ENCODE data around the gene SNX13. TPM values are rescaled to one million over a fixed set of nuclear protein-coding genes. Genes with fewer than 3 reads are reported as not detected.

Gene SNX13
- polyA plus RNA-seq, 1 experiment: 7.7 TPM

- no peak for TF ChIP-seq CTCF (IDR thresholded peaks at IDR 0.05; ENCODE audit: insufficient read depth, low read depth, low read length)
- H3K36me3 ChIP-seq (ENCODE audit: control insufficient read depth, insufficient read depth, low read length): peaks cover 1% of the 10 kb centered on the region; the same call in 1 of the 2 replicates
- no peak for DNase-seq (ENCODE audit: low read depth)
- no peak overlapping the region for H3K4me3 ChIP-seq (ENCODE audit: low read depth, low read length)
- no peaks in the 10 kb centered on the region for H3K27me3 ChIP-seq (ENCODE audit: control insufficient read depth, insufficient read depth, low read length)
- ChIA-PET POLR2A (no interaction called here), CTCF (no interaction called here)
Measured at GRCh38 chr7:17844022-17844421, 96.3 kb downstream of the SNX13 start.

- H3K27me3 ChIP-seq (ENCODE audit: control insufficient read depth, insufficient read depth, low read length): no peaks in the 10 kb centered on the region
- CTCF ChIA-PET: no interaction called here
- TF ChIP-seq CTCF (IDR thresholded peaks at IDR 0.05; ENCODE audit: insufficient read depth, low read depth, low read length): no peak
- no peak for DNase-seq (ENCODE audit: low read depth)
- H3K4me3 ChIP-seq (ENCODE audit: low read depth, low read length): no peak overlapping the region
- peaks cover 1% of the 10 kb centered on the region; the same call in 1 of the 2 replicates for H3K36me3 ChIP-seq (ENCODE audit: control insufficient read depth, insufficient read depth, low read length)
- POLR2A ChIA-PET: no interaction called here
Measured at GRCh38 chr7:17843041-17843440, 97.3 kb downstream of the SNX13 start.

GRCh38 chr7:17832820-17833355, 107.4 kb downstream of the SNX13 start:
- no peaks in the 10 kb centered on the region; the same call in 1 of the 2 replicates for H3K36me3 ChIP-seq (ENCODE audit: control insufficient read depth, insufficient read depth, low read length)
- TF ChIP-seq CTCF (IDR thresholded peaks at IDR 0.05; ENCODE audit: insufficient read depth, low read depth, low read length): no peak
- ChIA-PET CTCF (interaction anchor here (0.8 kb wide), 1 partner anchor 16 kb away, joined by 4 read pairs; no protein-coding TSS in a partner anchor), POLR2A (no interaction called here)
- H3K27me3 ChIP-seq (ENCODE audit: control insufficient read depth, insufficient read depth, low read length): no peaks in the 10 kb centered on the region
- no peak overlapping the region for H3K4me3 ChIP-seq (ENCODE audit: low read depth, low read length)
- peak; percentile 25 for DNase-seq (ENCODE audit: low read depth)

GRCh38 chr7:17832242-17832641, 108.1 kb downstream of the SNX13 start:
- POLR2A ChIA-PET: no interaction called here
- TF ChIP-seq CTCF (IDR thresholded peaks at IDR 0.05; ENCODE audit: insufficient read depth, low read depth, low read length): no peak
- no peak for DNase-seq (ENCODE audit: low read depth)
- H3K36me3 ChIP-seq (ENCODE audit: control insufficient read depth, insufficient read depth, low read length): no peaks in the 10 kb centered on the region; the same call in 1 of the 2 replicates
- no peak overlapping the region for H3K4me3 ChIP-seq (ENCODE audit: low read depth, low read length)
- H3K27me3 ChIP-seq (ENCODE audit: control insufficient read depth, insufficient read depth, low read length): no peaks in the 10 kb centered on the region
- CTCF ChIA-PET: no interaction called here

GRCh38 chr7:17830206-17830605, 110.1 kb downstream of the SNX13 start:
- no peaks in the 10 kb centered on the region for H3K27me3 ChIP-seq (ENCODE audit: control insufficient read depth, insufficient read depth, low read length)
- CTCF ChIA-PET: no interaction called here
- H3K36me3 ChIP-seq (ENCODE audit: control insufficient read depth, insufficient read depth, low read length): no peaks in the 10 kb centered on the region
- H3K4me3 ChIP-seq (ENCODE audit: low read depth, low read length): no peak overlapping the region
- peak; percentile 31 for DNase-seq (ENCODE audit: low read depth)
- POLR2A ChIA-PET: no interaction called here
- no peak for TF ChIP-seq CTCF (IDR thresholded peaks at IDR 0.05; ENCODE audit: insufficient read depth, low read depth, low read length)
